Pancreas (tissue), 10 donors: ENCODE measurements around the gene TRMT44. TPM values are rescaled to one million over a fixed set of nuclear protein-coding genes. Genes with fewer than 3 reads are reported as not detected.

Source experiments
- ATAC-seq, 4 donors: fragments of 200-7000 bp; cut with Tn5 transposase; one replicate each; pipeline versions ENCODE4 v1.8.0 to v1.9.1; 2020; ENCODE audit warnings: mild to moderate bottlenecking in 4 of 4, moderate library complexity in 4 of 4
- DNase-seq, 6 donors: peaks; one replicate each; pipeline ENCODE4 v3.0.0-alpha.2; 2020
- FAIRE-seq: peaks from 2 replicates; lab custom pipeline; 2012; peaks lifted over from hg19 to GRCh38; lab: Jason Lieb, UNC
- H3K27ac ChIP-seq, 4 donors: fragments of 200-600 bp; sonication (generic); 1 replicate in 3 of 4; 2 replicates in 1 of 4; pipeline versions ENCODE4 v1.5.0 to v1.8.0; 2020
- H3K27me3 ChIP-seq, 4 donors: fragments of 200-600 bp; one replicate each; pipeline ENCODE4 v1.8.0; 2021
- H3K36me3 ChIP-seq, 3 donors: fragments of 200-600 bp; sonication (generic) in 1 of 3; one replicate each; pipeline versions ENCODE4 v1.5.0 to v1.8.0; 2020 to 2021
- H3K4me1 ChIP-seq, 3 donors: fragments of 200-600 bp; one replicate each; pipeline ENCODE4 v1.8.0; 2021
- H3K4me3 ChIP-seq, 4 donors: fragments of 200-600 bp; sonication (generic) in 2 of 4; one replicate each; pipeline versions ENCODE4 v1.5.0 to v1.8.0; 2020 to 2021
- H3K9me3 ChIP-seq, 4 donors: fragments of 200-600 bp; one replicate each; pipeline ENCODE4 v1.8.0; 2021
- WGBS, 2 donors: extraction: QIAGEN DNeasy Blood & Tissue Kit; methylation state at CpG; one replicate each; pipeline ENCODE4 v1.1.7; 2013; 5-methylcytosine and 5-hydroxymethylcytosine counted together
- intact Hi-C, 3 donors: fragments of 100-400 bp; cut with DNase I; formaldehyde crosslinking; loops; one replicate each; pipeline versions ENCODE4 v1.11.1 to v1.14.2; 2022
- polyA plus RNA-seq, 2 donors: library from polyadenylated mRNA; stranded (reverse); fragments of 200-250 nt; gene quantifications; one replicate each; pipeline ENCODE4 v1.2.3, GENCODE V29; 2013
- total RNA-seq, 6 donors: library from RNA; stranded (reverse); fragmentation: NEBNext Ultra II Directional in 4 of 6; extraction: Animal tissue kit (Norgen Biotek cat#: 25700) in 4 of 6; gene quantifications; one replicate each; pipeline versions ENCODE4 v1.2.1 to v1.2.4, GENCODE V29; 2021 to 2023
- TF ChIP-seq, protein P1 (sequence below), 4 donors: fragments of 200-600 bp; sonication (generic) in 3 of 4; IDR thresholded peaks; one replicate each; pipeline versions ENCODE4 v1.5.0 to v1.8.0; 2021; ENCODE audit warnings: antibody characterized with exemption in 4 of 4
- donor health status: healthy with polysubstance abuse.
- donor health status: DM: no; HTN: no; CAD: no; lungs with moderate emphysema.
- donor health status: DM: no; HTN: no; CAD: no.
- donor health status: control.
- donor health status: control.
- donor health status: Bipolar disorder and iron deficiency.
- donor health status: DM: yes; HTN: yes; CAD: no.
- donor health status: DM: no; HTN: no; CAD: no.
- donor health status: DM: no; HTN: no; CAD: no.
- donor health status: DM: yes; HTN: yes; CAD: no.

The TRMT44 gene
- total and polyA plus RNA-seq, 8 donors: 6.1 to 14.0 (median 8.7) TPM

- ATAC-seq (peak in 1 of 4 donors; percentile 4), DNase-seq (peak in 2 of 6 donors; percentile 25 to 69), FAIRE-seq (no peak)
- Histone ChIP-seq H3K4me1 (no peaks in the 10 kb centered on the region), H3K9me3 (no peaks in the 10 kb centered on the region), H3K27me3 (no peaks in the 10 kb centered on the region), H3K27ac (no peak overlapping the region), H3K36me3 (peaks cover 0 to 19% (median 0%) of the 10 kb centered on the region in 3 donors), H3K4me3 (no peak overlapping the region)
- WGBS, 2 donors: 89% methylated on average over 23 of the region's 23 CpGs
- TF ChIP-seq, protein P1, sequence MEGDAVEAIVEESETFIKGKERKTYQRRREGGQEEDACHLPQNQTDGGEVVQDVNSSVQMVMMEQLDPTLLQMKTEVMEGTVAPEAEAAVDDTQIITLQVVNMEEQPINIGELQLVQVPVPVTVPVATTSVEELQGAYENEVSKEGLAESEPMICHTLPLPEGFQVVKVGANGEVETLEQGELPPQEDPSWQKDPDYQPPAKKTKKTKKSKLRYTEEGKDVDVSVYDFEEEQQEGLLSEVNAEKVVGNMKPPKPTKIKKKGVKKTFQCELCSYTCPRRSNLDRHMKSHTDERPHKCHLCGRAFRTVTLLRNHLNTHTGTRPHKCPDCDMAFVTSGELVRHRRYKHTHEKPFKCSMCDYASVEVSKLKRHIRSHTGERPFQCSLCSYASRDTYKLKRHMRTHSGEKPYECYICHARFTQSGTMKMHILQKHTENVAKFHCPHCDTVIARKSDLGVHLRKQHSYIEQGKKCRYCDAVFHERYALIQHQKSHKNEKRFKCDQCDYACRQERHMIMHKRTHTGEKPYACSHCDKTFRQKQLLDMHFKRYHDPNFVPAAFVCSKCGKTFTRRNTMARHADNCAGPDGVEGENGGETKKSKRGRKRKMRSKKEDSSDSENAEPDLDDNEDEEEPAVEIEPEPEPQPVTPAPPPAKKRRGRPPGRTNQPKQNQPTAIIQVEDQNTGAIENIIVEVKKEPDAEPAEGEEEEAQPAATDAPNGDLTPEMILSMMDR (IDR thresholded peaks at IDR 0.05): no peak
- intact Hi-C loops: loop anchor here in 2 of 3 donors (5.0 to 10.0 kb wide), 2 partner anchors 114 to 121 kb away; partner anchors contain the start of gene CPZ (in 1 of the 2)
Observed at GRCh38 chr4:8473198-8473919, 32.8 kb downstream of the TRMT44 start.

GRCh38 chr4:8473920-8474590 lies 33.5 kb downstream of the TRMT44 start:
- intact Hi-C loops: loop anchor here in 2 of 3 donors (5.0 to 10.0 kb wide), 2 partner anchors 113 to 121 kb away; partner anchors contain the start of gene CPZ (in 1 of the 2)
- TF ChIP-seq, protein P1 (IDR thresholded peaks at IDR 0.05): no peak
- Histone ChIP-seq H3K4me3 (no peak overlapping the region), H3K27ac (no peak overlapping the region), H3K36me3 (peaks cover 0 to 17% (median 0%) of the 10 kb centered on the region in 3 donors), H3K4me1 (no peaks in the 10 kb centered on the region), H3K27me3 (no peaks in the 10 kb centered on the region), H3K9me3 (no peaks in the 10 kb centered on the region)
- WGBS, 2 donors: 84 to 85% methylated on average over 20 of the region's 20 CpGs
- FAIRE-seq (no peak), DNase-seq (peak in 1 of 6 donors; percentile 50), ATAC-seq (no peak)

- FAIRE-seq (no peak), DNase-seq (peak in 1 of 6 donors; percentile 43), ATAC-seq (no peak)
- TF ChIP-seq, protein P1 (IDR thresholded peaks at IDR 0.05): no peak
- Histone ChIP-seq H3K4me3 (no peak overlapping the region), H3K4me1 (no peaks in the 10 kb centered on the region), H3K27me3 (no peaks in the 10 kb centered on the region), H3K27ac (no peak overlapping the region), H3K36me3 (peaks cover 0 to 14% (median 0%) of the 10 kb centered on the region in 3 donors), H3K9me3 (no peaks in the 10 kb centered on the region)
- WGBS, 2 donors: 94 to 98% methylated on average over 13 of the region's 13 CpGs
- intact Hi-C loops: loop anchor here in 2 of 3 donors (5.0 to 10.0 kb wide), 2 partner anchors 112 to 120 kb away; partner anchors contain the start of gene CPZ (in 1 of the 2)
Observed at GRCh38 chr4:8474856-8475255, 34.3 kb downstream of the TRMT44 start.

- H3K9me3 ChIP-seq: no peaks in the 10 kb centered on the region
- DNase-seq (no peak), FAIRE-seq (no peak), ATAC-seq (no peak)
- 87 to 90% methylated on average over 29 of the region's 29 CpGs for WGBS, 2 donors
- H3K36me3 ChIP-seq: peaks cover 0 to 14% (median 0%) of the 10 kb centered on the region in 3 donors
- H3K27me3 ChIP-seq: no peaks in the 10 kb centered on the region
- H3K4me3 ChIP-seq: no peak overlapping the region
- TF ChIP-seq, protein P1 (IDR thresholded peaks at IDR 0.05): no peak
- intact Hi-C loops: loop anchor here in 1 of 3 donors (10.0 kb wide), 1 partner anchor 119 kb away; the partner anchor contains the start of gene CPZ
- no peaks in the 10 kb centered on the region for H3K4me1 ChIP-seq
- no peak overlapping the region for H3K27ac ChIP-seq
Observed at GRCh38 chr4:8475751-8476575, 35.4 kb downstream of the TRMT44 start.
